Measurements from ENCODE around the gene XKR8. TPM values are rescaled to one million over a fixed set of nuclear protein-coding genes. Genes with fewer than 3 reads are reported as not detected.

XKR8 gene
- total RNA-seq, 1 experiment from 2014 or later, result 17.2 TPM

DNA sequence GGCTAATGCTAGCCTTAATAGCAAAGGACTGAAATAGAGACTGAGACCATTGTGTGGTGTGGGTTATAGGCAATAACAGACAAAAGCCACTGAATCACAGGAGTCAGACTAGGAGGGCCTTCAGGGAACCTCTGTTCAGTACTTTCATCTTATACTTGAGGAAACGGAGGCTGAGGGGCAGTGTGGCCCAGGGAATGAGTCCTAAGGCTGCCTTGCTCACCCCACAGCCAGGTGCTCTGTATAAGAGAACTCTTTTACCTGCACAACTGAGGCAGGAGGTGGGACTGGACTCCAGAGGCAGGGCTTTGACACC is 22.3 kb upstream of the XKR8 start:
- Histone ChIP-seq H4K91ac (ENCODE audit: insufficient read length, low read depth, low read length) (no peak overlapping the region), H3K79me2 (ENCODE audit: insufficient read depth, low read length) (peaks cover 2% of the 10 kb centered on the region; the same call in 1 of the 2 replicates), H2BK12ac (ENCODE audit: insufficient read length, low read depth, low read length) (no peak overlapping the region), H2BK15ac (ENCODE audit: low read depth, low read length) (no peak overlapping the region), H2BK20ac (ENCODE audit: low read depth, low read length, poor library complexity, severe bottlenecking) (no peak overlapping the region), H3K23me2 (ENCODE audit: insufficient read length, low read depth, low read length, poor library complexity, severe bottlenecking) (peaks cover 15% of the 10 kb centered on the region), H3K4me2 (ENCODE audit: insufficient read depth, insufficient read length, low read length) (peak overlapping the region; percentile 15), H2AFZ (ENCODE audit: low read length) (no peak overlapping the region), H3K79me1 (ENCODE audit: insufficient read depth, low read depth, low read length, poor library complexity, severe bottlenecking) (peaks cover 4% of the 10 kb centered on the region), H2AK5ac (ENCODE audit: insufficient read length, low read length) (no peak overlapping the region), H3K27ac (ENCODE audit: insufficient read length, low read depth, low read length) (no peak overlapping the region), H3T11ph (ENCODE audit: low read length) (no peak overlapping the region), H3K4ac (ENCODE audit: low read depth, low read length) (no peak overlapping the region), H3K9me3 (ENCODE audit: control insufficient read depth, low read depth, low read length) (no peaks in the 10 kb centered on the region), H4K20me1 (ENCODE audit: control insufficient read depth, insufficient read depth, insufficient read length) (no peaks in the 10 kb centered on the region), H3K4me1 (ENCODE audit: insufficient read depth, low read length) (peaks cover 8% of the 10 kb centered on the region; the same call in 1 of the 2 replicates), H3K27me3 (ENCODE audit: insufficient read depth, low read length) (no peaks in the 10 kb centered on the region), H3K56ac (ENCODE audit: insufficient read length, low read depth, low read length) (no peak overlapping the region), H3K18ac (ENCODE audit: insufficient read length, low read depth, low read length) (no peak overlapping the region), H4K8ac (replicated peaks; ENCODE audit: insufficient read length, low read depth, low read length) (no peak overlapping the region), H3K14ac (ENCODE audit: insufficient read depth, low read length) (no peak overlapping the region), H2BK120ac (ENCODE audit: low read depth, low read length, poor library complexity, severe bottlenecking) (no peak overlapping the region), H2BK5ac (ENCODE audit: insufficient read length, low read length) (no peak overlapping the region), H4K5ac (ENCODE audit: insufficient read length, low read depth, low read length) (no peak overlapping the region), H3K9ac (ENCODE audit: extremely low read depth, insufficient read length, low read length) (no peak overlapping the region), H3K23ac (ENCODE audit: insufficient read length, low read depth, low read length) (no peak overlapping the region)
- peaks cover 2% of the 10 kb centered on the region; the same call in 1 of the 2 replicates for H3K27me3 Mint-ChIP-seq (ENCODE audit: low read depth)
- no peak for DNase-seq
- TF ChIP-seq, protein P1, sequence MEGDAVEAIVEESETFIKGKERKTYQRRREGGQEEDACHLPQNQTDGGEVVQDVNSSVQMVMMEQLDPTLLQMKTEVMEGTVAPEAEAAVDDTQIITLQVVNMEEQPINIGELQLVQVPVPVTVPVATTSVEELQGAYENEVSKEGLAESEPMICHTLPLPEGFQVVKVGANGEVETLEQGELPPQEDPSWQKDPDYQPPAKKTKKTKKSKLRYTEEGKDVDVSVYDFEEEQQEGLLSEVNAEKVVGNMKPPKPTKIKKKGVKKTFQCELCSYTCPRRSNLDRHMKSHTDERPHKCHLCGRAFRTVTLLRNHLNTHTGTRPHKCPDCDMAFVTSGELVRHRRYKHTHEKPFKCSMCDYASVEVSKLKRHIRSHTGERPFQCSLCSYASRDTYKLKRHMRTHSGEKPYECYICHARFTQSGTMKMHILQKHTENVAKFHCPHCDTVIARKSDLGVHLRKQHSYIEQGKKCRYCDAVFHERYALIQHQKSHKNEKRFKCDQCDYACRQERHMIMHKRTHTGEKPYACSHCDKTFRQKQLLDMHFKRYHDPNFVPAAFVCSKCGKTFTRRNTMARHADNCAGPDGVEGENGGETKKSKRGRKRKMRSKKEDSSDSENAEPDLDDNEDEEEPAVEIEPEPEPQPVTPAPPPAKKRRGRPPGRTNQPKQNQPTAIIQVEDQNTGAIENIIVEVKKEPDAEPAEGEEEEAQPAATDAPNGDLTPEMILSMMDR (conservative IDR thresholded peaks at IDR 0.05), result no peak
- H3K4me1 Mint-ChIP-seq, result peaks cover 52 to 55% of the 10 kb centered on the region in 2 experiments
- no peaks in the 10 kb centered on the region; a peak in 1 of 5 replicates for H3K9me3 Mint-ChIP-seq
- H3K4me3 Mint-ChIP-seq, result peak overlapping the region; percentile 70 to 86
- peaks cover 0 to 19% (median 17%) of the 10 kb centered on the region in 3 experiments; a peak in 5 of 7 replicates for H3K36me3 Mint-ChIP-seq (ENCODE audit: insufficient read depth in 1 of 3, low read depth in 3 of 3)
- peak overlapping the region; percentile 83 to 97 (median 96) for H3K27ac Mint-ChIP-seq
- WGBS (ENCODE audit: extremely low coverage, insufficient read length, low lambda C conversion rate), result no CpG with 5 or more reads among the region's 1 CpG
